ENCODE data around the gene MICALL1. TPM values are rescaled to one million over a fixed set of nuclear protein-coding genes. Genes with fewer than 3 reads are reported as not detected.

Gene MICALL1
- polyA plus RNA-seq (2014; cell fraction: cytosol; rRNA removed): 18.6 and 22.6 TPM in 2 replicates
- 13.5 and 26.1 TPM in 2 replicates for polyA plus RNA-seq (2014; cell fraction: nucleus; rRNA removed)

GRCh38 chr22:37905534-37906363 lies at the start of gene MICALL1:
TSS of gene MICALL1 (plus strand) at chr22:37906297. CDS start at chr22:37906423, 126 bp downstream.
- peak; percentile 50 for DNase-seq (ENCODE audit: low spot score)

GRCh38 chr22:37860796-37861421 lies 45.2 kb upstream of the MICALL1 start:
- DNase-seq (ENCODE audit: low spot score): no peak

GRCh38 chr22:37862570-37863325 lies 43.3 kb upstream of the MICALL1 start:
- no peak for DNase-seq (ENCODE audit: low spot score)

GRCh38 chr22:37865510-37865909 lies 40.6 kb upstream of the MICALL1 start:
- no peak for DNase-seq (ENCODE audit: low spot score)

- DNase-seq (ENCODE audit: low spot score): no peak
These were observed 35.8 kb upstream of the MICALL1 start for GRCh38 chr22:37870273-37870672.

- no peak for DNase-seq (ENCODE audit: low spot score)
These were observed 25.2 kb upstream of the MICALL1 start for GRCh38 chr22:37880668-37881440.

GRCh38 chr22:37884420-37884819 lies 21.7 kb upstream of the MICALL1 start:
- no peak for DNase-seq (ENCODE audit: low spot score)

GRCh38 chr22:37887584-37888378 lies 18.3 kb upstream of the MICALL1 start:
- DNase-seq (ENCODE audit: low spot score): no peak

- no peak for DNase-seq (ENCODE audit: low spot score)
These were observed 14.2 kb upstream of the MICALL1 start for GRCh38 chr22:37891926-37892325.

GRCh38 chr22:37892566-37893335 lies 13.3 kb upstream of the MICALL1 start:
- no peak for DNase-seq (ENCODE audit: low spot score)

GRCh38 chr22:37893583-37893983 lies 12.5 kb upstream of the MICALL1 start:
- no peak for DNase-seq (ENCODE audit: low spot score)

- DNase-seq (ENCODE audit: low spot score): no peak
These were observed 11.0 kb upstream of the MICALL1 start for GRCh38 chr22:37894939-37895670.

GRCh38 chr22:37896181-37896592 lies 9.9 kb upstream of the MICALL1 start:
- no peak for DNase-seq (ENCODE audit: low spot score)

GRCh38 chr22:37896939-37897338 lies 9.2 kb upstream of the MICALL1 start:
- DNase-seq (ENCODE audit: low spot score): no peak

GRCh38 chr22:37897807-37898206 lies 8.3 kb upstream of the MICALL1 start:
- DNase-seq (ENCODE audit: low spot score): no peak

GRCh38 chr22:37898441-37899181 lies 7.5 kb upstream of the MICALL1 start:
- DNase-seq (ENCODE audit: low spot score): no peak

- DNase-seq (ENCODE audit: low spot score): peak; percentile 44
These were observed 1.2 kb upstream of the MICALL1 start for GRCh38 chr22:37904572-37905533.

Data from SK-N-DZ (cell line).